Measurements from ENCODE around the gene GNG7.
"Not testable (repeated sequence)": the region's sequence is repeated elsewhere in the genome, so short reads cannot be mapped to it uniquely, and the experiment has no call there.

Gene GNG7

DNA sequence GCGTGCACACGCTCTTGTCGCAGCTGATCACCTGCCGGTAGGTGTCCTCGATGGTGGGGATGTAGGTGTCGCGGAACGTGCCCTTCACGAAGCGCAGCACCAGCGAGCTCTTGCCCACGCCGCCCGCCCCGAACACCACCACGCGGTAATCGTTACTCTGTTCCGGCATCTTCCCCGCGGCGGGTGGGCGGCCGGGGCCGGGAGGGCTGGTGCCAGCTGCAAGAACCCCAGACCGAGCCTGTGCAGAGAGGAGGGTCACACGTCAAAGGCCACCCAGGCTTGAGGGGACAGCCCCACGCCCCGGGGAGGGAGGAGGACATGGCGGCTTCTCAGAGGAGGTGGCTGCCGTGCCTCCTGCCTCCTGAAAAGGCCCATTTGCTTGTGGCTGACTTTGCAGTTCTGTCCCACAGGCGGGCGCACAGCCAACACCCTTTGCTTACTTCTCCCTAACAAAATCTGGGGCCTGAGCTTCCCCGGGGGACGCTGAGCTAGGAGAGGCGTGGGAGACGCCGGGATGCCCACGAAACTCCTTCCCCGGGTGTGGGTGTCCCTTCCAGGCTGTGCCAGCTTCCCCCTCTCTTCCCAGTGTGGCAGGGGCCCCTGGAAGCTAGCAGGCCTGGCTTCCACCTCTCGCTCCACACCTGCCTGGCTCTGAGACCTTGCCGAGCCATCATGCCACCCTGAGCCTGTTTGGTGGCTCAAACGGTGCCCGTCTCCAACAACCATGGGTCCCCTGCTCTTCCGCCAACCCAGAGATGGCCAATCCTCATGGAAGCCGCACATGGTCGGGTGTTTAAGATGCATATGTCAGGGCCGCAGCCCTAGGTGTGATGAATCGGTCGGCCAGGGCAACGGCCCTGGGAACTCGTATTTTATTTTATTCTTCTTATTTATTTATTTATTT, 15.4 kb upstream of the GNG7 start:
- no peak overlapping the region for H3K4me3 ChIP-seq (ENCODE audit: low read length)
- H3K4me1 ChIP-seq (ENCODE audit: insufficient read depth, low read length), result no peaks in the 10 kb centered on the region; the same call in 1 of the 2 replicates
- no peak overlapping the region for H3K27ac ChIP-seq (ENCODE audit: low read depth, low read length)
- H3K9ac ChIP-seq (ENCODE audit: low read depth, low read length), result no peak overlapping the region
- no peaks in the 10 kb centered on the region for H3K36me3 ChIP-seq (ENCODE audit: insufficient read depth, low read length)
- H3K27me3 ChIP-seq (ENCODE audit: insufficient read depth, low read length), result peaks cover 11% of the 10 kb centered on the region
- peaks cover 9% of the 10 kb centered on the region for H3K9me3 ChIP-seq (ENCODE audit: insufficient read depth, low read depth, low read length)
- WGBS, result 94% methylated on average over 49 of the region's 52 CpGs

DNA sequence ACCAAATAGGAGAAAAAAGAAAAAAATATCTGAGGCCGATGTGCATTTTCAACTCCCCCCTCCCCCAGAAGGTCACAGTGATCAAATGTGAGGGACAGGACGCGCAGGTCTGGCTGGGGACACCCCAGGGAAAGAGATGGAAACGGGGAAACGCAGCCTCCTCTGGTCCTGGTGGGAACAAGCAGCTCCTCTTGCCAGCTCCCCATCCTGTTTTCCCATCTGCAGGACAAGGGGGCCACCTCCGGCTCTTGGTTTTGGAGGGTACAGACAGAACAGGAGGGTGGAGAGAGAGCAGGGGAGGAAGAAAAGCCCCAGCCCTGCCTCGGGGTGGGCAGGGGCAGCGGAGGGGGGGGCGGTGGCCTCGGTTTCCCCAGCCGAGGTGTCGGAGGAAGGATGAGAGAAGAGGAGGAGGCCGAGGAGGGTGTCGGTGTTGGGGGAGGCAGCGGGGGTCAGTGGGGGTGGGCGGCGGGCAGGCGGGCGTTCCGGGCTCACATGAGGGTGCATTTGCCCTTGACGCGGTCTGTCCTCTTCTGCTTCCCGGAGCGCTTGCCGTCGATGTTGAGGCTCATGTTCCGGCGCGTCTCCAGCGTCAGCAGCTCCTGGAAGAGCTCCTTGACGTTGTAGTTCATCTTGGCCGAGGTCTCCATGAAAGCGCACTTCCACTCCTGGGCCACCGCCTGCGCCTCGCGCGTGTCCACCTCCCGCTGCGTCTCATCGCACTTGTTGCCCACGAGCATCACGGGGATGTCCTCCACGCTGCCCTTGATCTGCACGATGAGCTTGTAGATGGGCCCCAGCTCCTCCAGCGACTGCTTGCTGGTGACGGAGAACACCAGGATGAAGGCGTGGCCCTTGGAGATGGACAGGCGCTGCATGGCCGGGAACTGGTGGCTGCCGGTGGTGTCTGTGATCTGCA, 14.5 kb upstream of the GNG7 start:
- H3K4me3 ChIP-seq (ENCODE audit: low read length), result no peak overlapping the region
- peaks cover 6% of the 10 kb centered on the region for H3K27me3 ChIP-seq (ENCODE audit: insufficient read depth, low read length)
- H3K9me3 ChIP-seq (ENCODE audit: insufficient read depth, low read depth, low read length), result peaks cover 9% of the 10 kb centered on the region
- no peak overlapping the region for H3K27ac ChIP-seq (ENCODE audit: low read depth, low read length)
- H3K9ac ChIP-seq (ENCODE audit: low read depth, low read length), result no peak overlapping the region
- H3K36me3 ChIP-seq (ENCODE audit: insufficient read depth, low read length), result no peaks in the 10 kb centered on the region
- 94% methylated on average over 51 of the region's 51 CpGs for WGBS
- H3K4me1 ChIP-seq (ENCODE audit: insufficient read depth, low read length), result no peaks in the 10 kb centered on the region; the same call in 1 of the 2 replicates

DNA sequence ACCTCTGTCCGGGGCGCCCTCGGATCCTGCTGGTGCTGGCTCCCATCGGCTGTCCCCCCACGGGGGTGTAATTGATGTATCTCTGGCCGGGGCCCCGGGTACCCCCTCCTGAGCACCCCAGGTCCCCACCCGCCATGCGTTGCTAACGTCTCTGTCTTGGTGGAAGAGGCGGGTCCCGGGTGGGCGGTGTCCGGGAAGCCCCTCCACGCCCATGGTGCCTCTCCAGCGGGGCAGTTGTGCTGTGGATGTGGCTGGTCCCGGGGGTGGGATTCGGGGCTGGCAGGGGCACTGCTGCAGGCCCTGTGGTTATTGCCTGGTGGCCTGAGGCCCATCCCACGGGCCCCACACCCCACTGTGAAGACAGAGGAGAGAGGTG, 13.8 kb upstream of the GNG7 start:
- no peak overlapping the region for H3K27ac ChIP-seq (ENCODE audit: low read depth, low read length)
- H3K4me1 ChIP-seq (ENCODE audit: insufficient read depth, low read length), result no peaks in the 10 kb centered on the region; the same call in 1 of the 2 replicates
- no peak overlapping the region for H3K9ac ChIP-seq (ENCODE audit: low read depth, low read length)
- no peak overlapping the region for H3K4me3 ChIP-seq (ENCODE audit: low read length)
- H3K9me3 ChIP-seq (ENCODE audit: insufficient read depth, low read depth, low read length), result peaks cover 9% of the 10 kb centered on the region
- H3K36me3 ChIP-seq (ENCODE audit: insufficient read depth, low read length), result no peaks in the 10 kb centered on the region
- H3K27me3 ChIP-seq (ENCODE audit: insufficient read depth, low read length), result no peaks in the 10 kb centered on the region
- WGBS, result 94% methylated on average over 19 of the region's 19 CpGs

DNA sequence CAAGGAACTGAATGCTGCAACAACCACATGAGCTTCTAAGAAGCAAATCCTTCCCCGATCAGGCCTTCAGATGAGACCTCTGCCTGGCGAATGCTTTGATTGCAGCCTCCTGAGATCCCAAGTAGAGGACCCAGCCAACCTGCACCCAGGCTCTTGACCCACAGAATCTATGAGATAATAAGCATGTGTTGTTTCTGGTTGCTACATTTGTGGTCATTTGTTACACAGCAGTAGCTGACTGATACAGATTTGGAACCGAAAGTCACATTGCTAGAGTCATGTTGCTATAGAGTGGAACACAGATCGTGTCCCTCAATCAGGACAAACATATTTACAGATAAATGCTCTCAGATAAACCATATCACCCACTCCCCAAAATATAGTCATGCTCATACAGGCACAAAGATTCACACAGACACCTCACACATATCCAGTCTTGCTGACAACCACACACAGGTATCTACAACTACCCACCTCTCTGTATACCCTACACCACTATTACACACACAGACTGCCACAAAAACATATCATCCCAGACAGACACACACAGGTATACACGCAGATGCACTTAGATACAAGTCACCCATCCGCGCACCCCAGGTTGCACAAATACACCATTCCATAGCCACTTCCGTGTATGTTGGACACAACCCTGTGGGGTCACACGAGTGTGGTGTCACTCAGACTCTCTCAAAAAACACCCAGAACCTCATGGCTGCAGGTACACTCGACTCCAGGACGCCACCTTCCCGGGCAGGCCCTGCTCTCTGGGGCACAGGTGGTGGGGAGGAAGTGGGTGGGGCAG, 13.2 kb upstream of the GNG7 start:
- H3K27me3 ChIP-seq (ENCODE audit: insufficient read depth, low read length), result no peaks in the 10 kb centered on the region
- no peak overlapping the region for H3K27ac ChIP-seq (ENCODE audit: low read depth, low read length)
- no peak overlapping the region for H3K9ac ChIP-seq (ENCODE audit: low read depth, low read length)
- no peaks in the 10 kb centered on the region for H3K36me3 ChIP-seq (ENCODE audit: insufficient read depth, low read length)
- no peak overlapping the region for H3K4me3 ChIP-seq (ENCODE audit: low read length)
- no peaks in the 10 kb centered on the region; the same call in 1 of the 2 replicates for H3K4me1 ChIP-seq (ENCODE audit: insufficient read depth, low read length)
- 91% methylated on average over 12 of the region's 12 CpGs for WGBS
- H3K9me3 ChIP-seq (ENCODE audit: insufficient read depth, low read depth, low read length), result peaks cover 9% of the 10 kb centered on the region

DNA sequence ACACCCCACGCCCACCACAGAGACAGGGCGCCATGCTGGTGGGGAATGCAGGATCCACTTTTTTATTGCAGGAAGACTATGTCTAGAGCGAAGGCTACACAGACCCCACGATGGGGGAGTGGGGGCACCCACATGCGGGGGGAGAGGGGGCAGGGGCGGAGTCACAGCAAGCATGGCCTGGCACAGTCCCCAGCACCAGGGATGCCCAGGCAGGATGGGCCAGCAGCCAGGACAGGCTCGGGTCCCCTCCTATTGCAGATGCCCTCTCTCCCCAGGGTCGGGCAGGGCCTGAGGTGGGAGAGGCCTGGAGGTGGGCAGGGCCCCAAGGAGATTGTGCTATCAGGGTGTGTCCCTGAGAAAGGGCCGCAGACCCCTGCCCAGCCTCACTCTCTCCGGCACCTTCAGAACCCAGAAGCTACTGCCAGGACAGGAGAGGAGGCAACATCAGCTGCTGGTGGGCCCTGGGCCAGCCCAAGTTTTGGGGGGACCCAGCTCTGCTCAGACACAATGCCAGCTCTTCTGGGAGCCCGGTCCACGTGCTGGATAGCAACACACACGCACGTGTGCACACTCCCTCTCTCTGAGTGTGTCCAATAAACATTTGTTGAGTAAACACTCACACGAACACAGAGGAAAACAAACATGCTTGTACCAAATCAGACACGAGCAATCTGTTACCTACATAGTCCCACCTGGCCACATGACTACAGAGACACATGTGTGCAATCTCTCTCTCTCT, 12.2 kb upstream of the GNG7 start:
- Histone ChIP-seq H3K9me3 (ENCODE audit: insufficient read depth, low read depth, low read length) (peaks cover 9% of the 10 kb centered on the region), H3K27me3 (ENCODE audit: insufficient read depth, low read length) (no peaks in the 10 kb centered on the region), H3K4me1 (ENCODE audit: insufficient read depth, low read length) (no peaks in the 10 kb centered on the region; the same call in 1 of the 2 replicates), H3K4me3 (ENCODE audit: low read length) (no peak overlapping the region), H3K36me3 (ENCODE audit: insufficient read depth, low read length) (no peaks in the 10 kb centered on the region), H3K27ac (ENCODE audit: low read depth, low read length) (no peak overlapping the region), H3K9ac (ENCODE audit: low read depth, low read length) (no peak overlapping the region)
- 88% methylated on average over 15 of the region's 16 CpGs for whole genome bisulfite sequencing

DNA sequence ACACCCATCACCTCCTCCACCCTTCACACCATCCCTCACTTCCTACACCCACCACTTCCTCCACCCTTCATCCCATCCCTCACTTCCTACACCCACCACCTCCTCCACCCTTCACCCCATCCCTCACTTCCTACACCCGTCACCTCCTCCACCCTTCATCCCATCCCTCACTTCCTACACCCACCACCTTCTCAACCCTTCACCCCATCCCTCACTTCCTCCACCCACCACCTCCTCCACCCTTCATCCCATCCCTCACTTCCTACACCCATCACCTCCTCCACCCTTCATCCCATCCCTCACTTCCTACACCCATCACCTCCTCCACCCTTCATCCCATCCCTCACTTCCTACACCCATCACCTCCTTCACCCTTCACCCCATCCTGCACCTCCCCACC, 11.6 kb upstream of the GNG7 start:
- not testable (repeated sequence) for H3K4me1 ChIP-seq (ENCODE audit: insufficient read depth, low read length); H3K4me3 ChIP-seq (ENCODE audit: low read length); H3K9ac ChIP-seq (ENCODE audit: low read depth, low read length); H3K27me3 ChIP-seq (ENCODE audit: insufficient read depth, low read length); H3K27ac ChIP-seq (ENCODE audit: low read depth, low read length); H3K9me3 ChIP-seq (ENCODE audit: insufficient read depth, low read depth, low read length); H3K36me3 ChIP-seq (ENCODE audit: insufficient read depth, low read length)
- 84% methylated on average over 1 of the region's 1 CpG for WGBS

DNA sequence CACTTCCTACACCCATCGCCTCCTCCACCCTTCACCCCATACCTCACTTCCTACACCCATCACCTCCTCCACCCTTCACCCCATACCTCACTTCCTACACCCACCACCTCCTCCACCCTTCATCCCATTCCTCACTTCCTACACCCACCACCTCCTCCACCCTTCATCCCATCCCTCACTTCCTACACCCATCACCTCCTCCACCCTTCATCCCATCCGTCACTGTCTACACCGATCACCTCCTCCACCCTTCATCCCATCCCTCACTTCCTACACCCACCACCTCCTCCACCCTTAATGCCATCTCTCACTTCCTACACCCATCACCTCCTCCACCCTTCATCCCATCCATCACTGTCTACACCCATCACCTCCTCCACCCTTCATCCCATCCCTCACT, 10.7 kb upstream of the GNG7 start:
- not testable (repeated sequence) for H3K9me3 ChIP-seq (ENCODE audit: insufficient read depth, low read depth, low read length); H3K4me3 ChIP-seq (ENCODE audit: low read length); H3K36me3 ChIP-seq (ENCODE audit: insufficient read depth, low read length); H3K27ac ChIP-seq (ENCODE audit: low read depth, low read length); H3K4me1 ChIP-seq (ENCODE audit: insufficient read depth, low read length); H3K9ac ChIP-seq (ENCODE audit: low read depth, low read length); H3K27me3 ChIP-seq (ENCODE audit: insufficient read depth, low read length)
- WGBS, result 84% methylated on average over 3 of the region's 3 CpGs

DNA sequence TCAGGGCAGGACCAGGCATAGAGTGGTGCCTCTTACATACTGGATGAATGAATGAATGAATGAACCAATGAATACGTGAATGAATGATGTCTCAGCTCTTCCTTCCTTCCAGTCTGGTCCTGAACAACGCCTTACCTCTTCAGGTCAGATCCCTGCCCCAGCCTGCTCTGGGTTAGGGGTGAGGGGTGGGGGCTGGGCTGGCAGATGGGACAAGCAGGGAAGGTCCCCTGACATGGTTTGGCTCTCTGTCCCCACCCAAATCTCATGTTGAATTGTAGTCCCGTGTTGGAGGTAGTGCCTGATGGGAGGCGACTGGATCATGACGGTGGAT, 9.3 kb upstream of the GNG7 start:
- WGBS, result 78% methylated on average over 5 of the region's 5 CpGs
- H3K36me3 ChIP-seq (ENCODE audit: insufficient read depth, low read length), result no peaks in the 10 kb centered on the region
- H3K27ac ChIP-seq (ENCODE audit: low read depth, low read length), result no peak overlapping the region
- H3K9me3 ChIP-seq (ENCODE audit: insufficient read depth, low read depth, low read length), result peaks cover 9% of the 10 kb centered on the region
- H3K27me3 ChIP-seq (ENCODE audit: insufficient read depth, low read length), result no peaks in the 10 kb centered on the region
- H3K4me1 ChIP-seq (ENCODE audit: insufficient read depth, low read length), result no peaks in the 10 kb centered on the region
- no peak overlapping the region for H3K4me3 ChIP-seq (ENCODE audit: low read length)
- H3K9ac ChIP-seq (ENCODE audit: low read depth, low read length), result no peak overlapping the region

DNA sequence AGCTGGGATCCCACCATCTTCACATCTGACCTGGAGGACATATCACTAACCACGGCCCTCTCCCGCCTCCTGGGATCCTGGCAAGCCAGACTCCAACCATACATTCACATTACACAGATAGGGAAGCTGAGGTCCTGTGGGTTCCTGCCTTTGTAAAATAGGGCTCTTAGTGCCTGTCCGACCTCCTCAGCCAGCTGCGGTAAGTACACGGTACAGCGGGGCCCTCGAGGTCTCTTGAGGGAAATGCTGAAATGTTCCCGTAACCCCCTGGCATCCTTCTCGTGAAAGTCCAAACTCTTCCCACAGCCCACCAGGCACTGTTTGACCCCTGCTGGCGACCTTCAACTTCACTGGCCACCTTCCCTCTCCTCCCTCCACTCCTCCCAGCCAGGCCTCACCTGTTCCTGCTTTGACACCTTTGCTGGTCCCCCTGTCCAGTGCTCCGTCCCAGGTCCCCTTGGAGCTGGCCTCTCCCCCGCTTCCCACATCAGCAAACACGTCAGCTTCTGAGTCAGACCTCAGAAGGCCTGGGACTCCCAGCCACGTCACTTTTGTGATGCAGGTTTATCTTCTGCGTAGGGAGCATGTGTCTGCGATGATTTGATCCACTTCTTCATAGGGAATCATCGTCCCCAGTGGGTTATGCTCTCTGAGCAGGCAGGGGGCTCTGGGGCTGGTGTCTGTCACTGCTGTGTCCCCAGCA, 8.8 kb upstream of the GNG7 start:
- no peaks in the 10 kb centered on the region for H3K4me1 ChIP-seq (ENCODE audit: insufficient read depth, low read length)
- H3K36me3 ChIP-seq (ENCODE audit: insufficient read depth, low read length), result no peaks in the 10 kb centered on the region
- no peak overlapping the region for H3K27ac ChIP-seq (ENCODE audit: low read depth, low read length)
- WGBS, result 80% methylated on average over 17 of the region's 17 CpGs
- H3K4me3 ChIP-seq (ENCODE audit: low read length), result no peak overlapping the region
- H3K9ac ChIP-seq (ENCODE audit: low read depth, low read length), result no peak overlapping the region
- H3K9me3 ChIP-seq (ENCODE audit: insufficient read depth, low read depth, low read length), result peaks cover 9% of the 10 kb centered on the region
- no peaks in the 10 kb centered on the region for H3K27me3 ChIP-seq (ENCODE audit: insufficient read depth, low read length)

DNA sequence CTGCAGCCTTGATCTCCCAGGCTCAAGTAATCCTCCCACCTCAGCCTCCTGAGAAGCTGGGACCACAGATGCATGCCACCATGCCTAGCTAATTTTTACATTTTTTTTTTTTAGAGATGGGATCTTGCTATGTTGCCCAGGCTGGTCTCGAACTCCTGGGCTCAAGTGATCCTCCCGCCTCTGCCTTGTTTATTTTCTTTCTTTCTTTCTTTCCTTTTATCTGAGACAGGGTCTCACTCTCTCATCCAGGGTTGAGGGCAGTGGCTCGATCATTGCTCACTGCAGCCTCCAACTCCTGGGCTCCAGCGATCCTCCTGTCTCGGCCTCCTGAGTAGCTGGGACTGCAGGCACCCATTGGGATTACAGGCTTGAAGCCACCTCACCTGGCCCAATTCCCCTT, 3.8 kb upstream of the GNG7 start:
- Histone ChIP-seq H3K27me3 (ENCODE audit: insufficient read depth, low read length) (peaks cover 8% of the 10 kb centered on the region), H3K9me3 (ENCODE audit: insufficient read depth, low read depth, low read length) (no peaks in the 10 kb centered on the region), H3K27ac (ENCODE audit: low read depth, low read length) (no peak overlapping the region), H3K36me3 (ENCODE audit: insufficient read depth, low read length) (no peaks in the 10 kb centered on the region), H3K9ac (ENCODE audit: low read depth, low read length) (no peak overlapping the region), H3K4me3 (ENCODE audit: low read length) (no peak overlapping the region), H3K4me1 (ENCODE audit: insufficient read depth, low read length) (no peaks in the 10 kb centered on the region)
- 91% methylated on average over 5 of the region's 5 CpGs for WGBS

All from HUES64 (cell line).